GM12878 (cell line): ENCODE data around the gene TTLL4. TPM values are rescaled to one million over a fixed set of nuclear protein-coding genes. Genes with fewer than 3 reads are reported as not detected.

ENCODE experiments used
- BCLAF1 ChIP-seq: fragments of 450-650 bp; IDR thresholded peaks from 2 replicates; pipeline ENCODE4 v1.6.1; 2017; ENCODE audit warnings: antibody characterized with exemption, mild to moderate bottlenecking, moderate library complexity
- E2F8 ChIP-seq: fragments of 450-650 bp; IDR thresholded peaks from 2 replicates; pipeline ENCODE4 v1.6.1; 2018; ENCODE audit warnings: mild to moderate bottlenecking, low read depth, moderate library complexity; ENCODE audit not compliant: partially characterized antibody
- E4F1 ChIP-seq: fragments of 450-650 bp; IDR thresholded peaks from 2 replicates; pipeline ENCODE4 v1.6.1; 2018; ENCODE audit warnings: borderline replicate concordance, mild to moderate bottlenecking; ENCODE audit not compliant: partially characterized antibody
- RELB ChIP-seq: fragments of 450-650 bp; IDR thresholded peaks from 2 replicates; pipeline ENCODE4 v1.6.1; 2017; ENCODE audit warnings: low read depth, mild to moderate bottlenecking, moderate library complexity
- ZBTB33 ChIP-seq: fragments of 450-650 bp; IDR thresholded peaks from 2 replicates; pipeline ENCODE4 v1.6.1; 2017; ENCODE audit warnings: mild to moderate bottlenecking
- ZNF687 ChIP-seq: fragments of 450-650 bp; IDR thresholded peaks from 2 replicates; pipeline ENCODE4 v1.6.1; 2017; ENCODE audit warnings: mild to moderate bottlenecking, moderate library complexity
- polyA plus RNA-seq, 11 experiments: library from polyadenylated mRNA; depleted of rRNA in 4 of 11; unstranded in 6 of 11; stranded (reverse) in 5 of 11; fragments of >200 nt; fragmentation: Nextera tagmentation in 4 of 11; fragmentation: Illumina TruSeq in 1 of 11; extraction: Ambion mirVana in 4 of 11; extraction: Trizol in 1 of 11; gene quantifications; 1 replicate in 1 of 11; 2 replicates in 10 of 11; pipeline versions ENCODE4 v1.2.1 to v1.2.3, GENCODE V29; 2011 to 2016; ENCODE audit warnings: inconsistent platforms in 2 of 11, missing spikeins in 2 of 11, low read depth in 1 of 11
- total RNA-seq, 4 experiments: library from RNA; depleted of rRNA in 3 of 4; stranded (reverse); fragments of >200 nt in 3 of 4; fragmentation: Illumina TruSeq in 1 of 4; extraction: Trizol in 1 of 4; gene quantifications; 2 replicates each; pipeline versions ENCODE4 v1.2.1 to v1.2.3, GENCODE V29; 2013 to 2021

The TTLL4 gene
- total and polyA plus RNA-seq, 10 of the 15 experiments (the other 5 are each of a cell fraction or from before 2014, with no cell fraction given), result 16.6 to 63.1 (median 32.9) TPM

GRCh38 chr2:218708086-218708485, 2.5 kb upstream of the TTLL4 start (continued):
- no peak for TF ChIP-seq E4F1
- no peak for TF ChIP-seq BCLAF1
- TF ChIP-seq ZNF687, result no peak
- no peak for TF ChIP-seq RELB
- no peak for TF ChIP-seq E2F8
- TF ChIP-seq ZBTB33, result no peak
